SU-DHL-6 (cell line): Measurements from ENCODE around the gene IRX2.

Experiments
- H2AFZ ChIP-seq: fragments of 200-600 bp; sonication (generic); 2 replicates; pipeline ENCODE4 v1.6.1; 2014; ENCODE audit warnings: low read depth, mild to moderate bottlenecking, moderate library complexity, mixed read lengths, antibody characterized with exemption, low read length; ENCODE audit not compliant: severe bottlenecking
- H3F3A ChIP-seq: fragments of 200-600 bp; shearing (Covaris generic); 2 replicates; pipeline ENCODE4 v1.6.0; 2016; ENCODE audit warnings: antibody characterized with exemption, mild to moderate bottlenecking; ENCODE audit not compliant: insufficient read depth
- H3K27ac ChIP-seq: fragments of 200-600 bp; sonication (generic); 2 replicates; pipeline ENCODE4 v1.5.1; 2016; ENCODE audit warnings: low read depth, mild to moderate bottlenecking, low read length, moderate library complexity, mixed read lengths
- H3K27me3 ChIP-seq: fragments of 200-600 bp; sonication (generic), shearing (Covaris generic); 2 replicates; pipeline ENCODE4 v1.6.0; 2014; ENCODE audit warnings: mild to moderate bottlenecking, low read length
- H3K36me3 ChIP-seq: fragments of 200-600 bp; sonication (generic); 2 replicates; pipeline ENCODE4 v1.6.1; 2014; ENCODE audit warnings: mild to moderate bottlenecking, low read length, mixed read lengths
- H3K4me2 ChIP-seq: fragments of 300-600, 200-600 bp; shearing (Covaris generic), sonication (generic); 2 replicates; pipeline ENCODE4 v1.6.0; 2014; ENCODE audit warnings: low read length, low read depth, mild to moderate bottlenecking; ENCODE audit not compliant: poor library complexity, severe bottlenecking
- H3K4me3 ChIP-seq: fragments of 200-600 bp; sonication (generic); 2 replicates; pipeline ENCODE4 v1.5.1; 2014; ENCODE audit warnings: antibody characterized with exemption, low read length, mild to moderate bottlenecking, mixed read lengths; ENCODE audit not compliant: insufficient read depth, poor library complexity, severe bottlenecking
- H3K79me2 ChIP-seq: fragments of 200-600 bp; sonication (generic); 2 replicates; pipeline ENCODE4 v1.6.1; 2014; ENCODE audit warnings: mild to moderate bottlenecking, low read length, moderate library complexity; ENCODE audit not compliant: insufficient read depth
- H3K9ac ChIP-seq: fragments of 200-600 bp; sonication (generic); 2 replicates; pipeline ENCODE4 v1.7.0; 2014; ENCODE audit warnings: mild to moderate bottlenecking, low read length
- H3K9me2 ChIP-seq: fragments of 200-600 bp; sonication (generic); replicated peaks from 2 replicates; pipeline ENCODE4 v1.6.1; 2014; ENCODE audit warnings: low read length; ENCODE audit not compliant: insufficient read depth
- H3K9me3 ChIP-seq: fragments of 200-600 bp; sonication (generic); 2 replicates; pipeline ENCODE4 v1.6.1; 2014; ENCODE audit warnings: low read length, mixed read lengths; ENCODE audit not compliant: insufficient read depth
- H4K20me1 ChIP-seq: fragments of 200-600 bp; sonication (generic); 2 replicates; pipeline ENCODE4 v1.6.1; 2014; ENCODE audit warnings: low read depth, mild to moderate bottlenecking, antibody characterized with exemption, low read length, moderate library complexity, mixed read lengths
- EZH2phosphoT487 ChIP-seq: fragments of 200-600 bp; sonication (generic), shearing (Covaris generic); conservative IDR thresholded peaks from 2 replicates; pipeline ENCODE4 v1.6.1; 2018; ENCODE audit warnings: mild to moderate bottlenecking, antibody characterized with exemption, low read length, moderate library complexity, mixed read lengths
- TF ChIP-seq, protein P1 (sequence below): fragments of 200-600 bp; sonication (generic); IDR thresholded peaks from one replicate; pipeline ENCODE4 v1.5.1; 2017; ENCODE audit warnings: antibody characterized with exemption, mild to moderate bottlenecking, low read length, moderate library complexity; ENCODE audit not compliant: insufficient read depth, poor library complexity, severe bottlenecking

The IRX2 gene

DNA sequence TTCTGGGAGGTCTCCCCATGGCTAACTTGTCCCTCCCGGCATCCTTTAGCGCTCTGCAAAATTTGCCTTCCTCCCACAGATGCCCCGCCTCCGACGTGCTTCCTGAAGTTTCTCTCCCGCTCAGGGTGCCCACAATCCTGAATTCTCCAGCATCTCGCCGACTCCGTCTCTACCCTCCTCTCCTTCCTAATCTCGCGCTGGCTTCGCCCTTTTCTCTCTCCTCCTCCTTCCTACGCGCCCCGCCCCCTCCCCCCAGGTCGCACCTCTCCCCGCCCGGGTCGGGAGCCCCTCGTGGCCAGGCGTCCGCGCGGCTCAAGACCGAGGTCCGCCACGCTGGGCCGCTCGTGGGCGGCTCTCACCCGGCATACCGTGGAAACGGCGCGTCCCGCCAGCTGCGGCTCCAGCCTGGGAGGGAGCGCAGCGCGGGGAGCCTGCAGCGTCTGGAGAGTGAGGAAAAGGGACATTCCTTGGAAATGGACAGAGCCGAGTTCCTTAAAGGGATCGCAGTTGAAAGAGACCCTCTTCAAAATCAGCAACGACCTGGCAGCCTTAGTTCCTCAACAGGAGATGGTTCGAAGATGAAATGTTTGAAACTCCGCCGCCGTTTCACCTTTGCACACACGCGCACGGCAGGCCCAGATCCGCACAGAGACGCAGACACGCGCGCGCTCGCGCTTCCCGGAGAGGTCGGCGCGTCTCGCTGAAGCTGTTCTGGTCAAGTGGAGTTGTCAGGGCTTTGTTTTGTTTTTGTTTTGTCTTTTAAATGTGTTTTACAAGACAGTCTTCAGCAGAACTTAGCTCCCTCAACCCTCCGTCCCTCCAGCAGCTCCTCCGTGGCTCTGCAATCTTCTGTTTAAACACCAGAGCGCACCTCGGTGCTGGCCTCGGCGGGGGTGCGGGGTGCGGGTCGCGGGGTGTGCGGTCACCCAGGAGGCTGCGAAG lies 5.0 kb upstream of the IRX2 start:
- Histone ChIP-seq H3K36me3 (no peaks in the 10 kb centered on the region), H3K9me3 (no peaks in the 10 kb centered on the region), H3K9ac (no peak overlapping the region), H2AFZ (no peak overlapping the region), H3F3A (no peaks in the 10 kb centered on the region), H3K27me3 (no peaks in the 10 kb centered on the region), H3K79me2 (no peaks in the 10 kb centered on the region), H3K27ac (no peak overlapping the region), H3K4me2 (no peak overlapping the region), H4K20me1 (no peaks in the 10 kb centered on the region), H3K9me2 (no peaks in the 10 kb centered on the region), H3K4me3 (no peak overlapping the region)
- no peak for TF ChIP-seq EZH2phosphoT487
- TF ChIP-seq, protein P1, sequence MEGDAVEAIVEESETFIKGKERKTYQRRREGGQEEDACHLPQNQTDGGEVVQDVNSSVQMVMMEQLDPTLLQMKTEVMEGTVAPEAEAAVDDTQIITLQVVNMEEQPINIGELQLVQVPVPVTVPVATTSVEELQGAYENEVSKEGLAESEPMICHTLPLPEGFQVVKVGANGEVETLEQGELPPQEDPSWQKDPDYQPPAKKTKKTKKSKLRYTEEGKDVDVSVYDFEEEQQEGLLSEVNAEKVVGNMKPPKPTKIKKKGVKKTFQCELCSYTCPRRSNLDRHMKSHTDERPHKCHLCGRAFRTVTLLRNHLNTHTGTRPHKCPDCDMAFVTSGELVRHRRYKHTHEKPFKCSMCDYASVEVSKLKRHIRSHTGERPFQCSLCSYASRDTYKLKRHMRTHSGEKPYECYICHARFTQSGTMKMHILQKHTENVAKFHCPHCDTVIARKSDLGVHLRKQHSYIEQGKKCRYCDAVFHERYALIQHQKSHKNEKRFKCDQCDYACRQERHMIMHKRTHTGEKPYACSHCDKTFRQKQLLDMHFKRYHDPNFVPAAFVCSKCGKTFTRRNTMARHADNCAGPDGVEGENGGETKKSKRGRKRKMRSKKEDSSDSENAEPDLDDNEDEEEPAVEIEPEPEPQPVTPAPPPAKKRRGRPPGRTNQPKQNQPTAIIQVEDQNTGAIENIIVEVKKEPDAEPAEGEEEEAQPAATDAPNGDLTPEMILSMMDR, result no peak

DNA sequence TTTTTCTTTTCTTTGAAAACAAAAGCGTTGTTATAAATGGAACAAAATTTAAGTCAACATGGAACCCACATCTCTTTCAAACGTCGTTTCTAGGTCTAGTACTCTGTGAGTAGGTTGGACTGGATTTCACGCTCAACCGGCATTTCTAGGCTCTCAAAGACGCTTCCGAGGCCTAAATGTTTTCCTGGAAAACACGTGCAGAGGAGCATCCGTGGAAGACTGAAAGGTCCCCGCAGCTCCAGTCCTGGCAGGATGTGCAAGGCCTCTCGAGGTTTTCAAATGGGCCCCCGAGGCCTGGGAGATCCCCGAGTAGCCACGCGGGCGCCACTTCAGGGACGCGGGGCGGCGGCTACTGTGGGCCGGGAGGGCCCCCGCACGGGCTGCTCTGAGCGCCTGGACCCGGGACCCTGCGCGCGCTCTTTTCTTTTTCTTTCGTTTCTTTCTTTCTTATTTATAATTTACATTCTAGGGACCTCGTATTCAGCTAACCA lies 4.2 kb upstream of the IRX2 start:
- TF ChIP-seq, protein P1, result no peak
- no peak for TF ChIP-seq EZH2phosphoT487
- Histone ChIP-seq H3K27me3 (no peaks in the 10 kb centered on the region), H3K27ac (no peak overlapping the region), H3K79me2 (no peaks in the 10 kb centered on the region), H2AFZ (no peak overlapping the region), H4K20me1 (no peaks in the 10 kb centered on the region), H3K9me3 (no peaks in the 10 kb centered on the region), H3F3A (no peaks in the 10 kb centered on the region), H3K4me3 (no peak overlapping the region), H3K9ac (no peak overlapping the region), H3K4me2 (no peak overlapping the region), H3K36me3 (no peaks in the 10 kb centered on the region), H3K9me2 (no peaks in the 10 kb centered on the region)

DNA sequence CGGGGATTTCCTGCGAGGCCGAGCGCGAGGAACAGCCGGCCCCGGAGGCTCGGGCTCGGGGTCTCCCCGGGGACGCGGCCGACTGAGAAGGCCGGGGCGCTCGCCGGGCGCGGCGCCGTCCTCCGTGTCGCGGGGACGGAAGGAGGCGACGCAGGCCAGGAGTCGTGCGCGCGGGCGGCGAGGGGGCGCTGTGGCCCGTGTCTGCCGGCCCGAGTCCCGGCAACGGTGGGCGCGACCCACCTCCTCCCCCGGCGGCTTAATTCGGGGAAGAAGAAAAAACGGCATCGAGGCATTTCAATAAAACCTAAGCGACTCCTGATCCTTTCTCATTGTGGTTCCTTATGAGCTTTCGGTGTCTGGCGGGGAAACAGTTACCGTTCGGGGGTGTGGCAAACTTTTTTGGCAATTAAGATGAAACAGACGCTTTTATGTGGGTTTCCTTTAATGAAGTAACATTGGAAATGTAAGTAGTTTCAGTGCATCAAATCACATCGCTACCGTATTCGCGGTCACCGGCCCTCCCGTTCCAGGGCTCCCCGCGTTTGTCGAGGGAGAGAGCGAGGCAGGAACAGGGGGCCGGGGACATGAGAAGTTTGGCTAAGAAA lies 3.7 kb upstream of the IRX2 start:
- H3K27ac ChIP-seq, result no peak overlapping the region
- H3K9me3 ChIP-seq, result no peaks in the 10 kb centered on the region
- no peaks in the 10 kb centered on the region for H3K79me2 ChIP-seq
- no peak overlapping the region for H3K4me2 ChIP-seq
- no peaks in the 10 kb centered on the region for H4K20me1 ChIP-seq
- TF ChIP-seq, protein P1, result no peak
- H3K9me2 ChIP-seq, result no peaks in the 10 kb centered on the region
- H3F3A ChIP-seq, result no peaks in the 10 kb centered on the region
- no peak overlapping the region for H3K9ac ChIP-seq
- no peaks in the 10 kb centered on the region for H3K36me3 ChIP-seq
- no peak overlapping the region for H2AFZ ChIP-seq
- H3K27me3 ChIP-seq, result no peaks in the 10 kb centered on the region
- H3K4me3 ChIP-seq, result no peak overlapping the region
